HUDEP-2 (cell line): ENCODE measurements around the gene CLCA1.

Source experiments
- DNase-seq, 76 experiments: peaks; one replicate each; lab custom pipeline; 2025; ENCODE audit not compliant: unreplicated experiment in 76 of 76; lab: John Stamatoyannopoulos, UW

Gene CLCA1

GRCh38 chr1:86468501-86468977 lies at the start of gene CLCA1:
Gene CLCA1 (plus strand): TSS chr1:86468927. CDS start chr1:86468972, 45 bp downstream.
- DNase-seq, result no peak

DNA sequence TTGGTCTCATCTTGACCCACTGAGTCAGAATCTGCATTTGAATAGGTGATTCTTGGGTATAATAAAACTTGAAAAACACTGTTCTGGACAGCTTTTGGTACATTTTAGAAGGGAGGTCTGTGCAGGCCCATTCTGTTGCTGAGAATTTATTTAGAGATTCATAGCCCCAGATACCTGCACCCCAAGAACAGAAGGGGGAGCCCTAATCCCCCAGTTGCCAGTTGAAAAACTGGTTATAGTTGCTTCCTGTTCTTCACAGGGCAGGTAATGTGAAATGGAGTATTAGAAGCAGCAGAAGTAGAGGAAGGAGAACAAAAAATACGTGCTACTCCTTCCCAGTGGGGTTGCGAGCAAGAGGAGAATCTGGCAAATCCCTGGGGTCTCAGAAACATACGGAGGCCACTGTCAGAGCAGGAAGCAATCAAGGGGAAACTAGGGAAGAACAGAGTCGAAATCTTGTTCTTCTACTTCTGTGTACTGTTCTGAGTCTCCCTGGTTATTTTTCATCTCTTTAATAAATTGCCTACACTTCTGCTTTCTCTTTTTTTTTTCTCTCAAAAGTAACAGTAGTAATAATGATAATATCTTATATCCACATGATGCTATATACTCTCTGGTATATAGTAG lies 49.3 kb upstream of the CLCA1 start:
- DNase-seq, result peak in 30 of 76 experiments; percentile 4 to 65 (median 20)

GRCh38 chr1:86421601-86422280 lies 47.0 kb upstream of the CLCA1 start:
- peak in 2 of 76 experiments; percentile 6 to 31 for DNase-seq

GRCh38 chr1:86423473-86423872 lies 45.3 kb upstream of the CLCA1 start:
- DNase-seq, result no peak

- no peak for DNase-seq
These were observed 44.9 kb upstream of the CLCA1 start, which contains the start of gene CLCA2 for GRCh38 chr1:86423873-86424272. Gene CLCA2 (plus strand): TSS chr1:86424171. CDS start chr1:86424248, 77 bp downstream.

DNA sequence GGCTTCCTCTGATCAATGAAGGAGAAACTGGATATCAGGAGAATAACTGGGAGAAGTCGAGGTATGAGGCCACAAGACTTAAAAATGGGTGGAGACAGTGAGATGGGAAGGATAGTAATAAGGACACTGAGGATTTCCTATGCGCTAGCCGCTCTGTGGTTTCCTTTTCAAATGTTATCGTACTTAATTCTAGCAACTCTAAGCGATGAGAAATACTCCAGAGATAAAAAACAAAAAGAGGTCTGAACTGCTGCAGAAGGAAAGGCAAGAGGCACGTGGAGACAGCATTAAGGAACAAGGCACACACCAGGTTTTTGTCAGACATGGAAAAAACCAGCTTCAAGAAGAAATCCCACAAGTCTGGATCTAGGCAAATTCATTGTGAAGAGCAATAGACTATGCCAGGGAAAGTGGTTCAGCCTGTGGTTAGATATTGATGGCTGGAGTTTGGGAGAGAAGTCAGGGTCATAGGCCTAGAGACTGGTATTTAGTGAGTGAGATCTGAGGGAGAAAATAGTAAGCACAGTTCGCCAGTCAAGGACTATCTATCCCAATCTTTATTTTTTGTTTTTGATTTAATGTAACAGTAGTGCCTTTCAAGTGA lies 39.5 kb upstream of the CLCA1 start:
- no peak for DNase-seq

DNA sequence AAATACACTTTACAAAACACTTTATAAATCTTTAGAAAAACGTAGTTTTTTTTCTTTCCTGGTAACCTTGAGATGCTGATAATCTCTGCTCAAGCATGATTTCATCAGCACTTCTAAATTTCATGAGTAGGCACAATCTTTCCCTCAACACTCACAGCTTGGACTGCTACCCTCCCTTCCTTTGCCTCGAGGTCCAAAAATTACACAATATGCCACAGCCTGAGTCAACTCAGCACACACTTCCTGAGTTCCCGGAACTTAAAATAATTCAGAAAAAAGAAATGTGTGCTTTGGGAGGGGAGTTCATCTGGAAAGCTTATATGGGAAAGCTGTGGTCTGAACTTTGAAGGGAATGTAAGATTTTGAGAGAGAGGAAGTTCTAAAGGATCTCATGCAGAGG lies 38.9 kb upstream of the CLCA1 start:
- no peak for DNase-seq

- DNase-seq, result no peak
These were observed 38.4 kb upstream of the CLCA1 start for GRCh38 chr1:86430376-86430775.

DNA sequence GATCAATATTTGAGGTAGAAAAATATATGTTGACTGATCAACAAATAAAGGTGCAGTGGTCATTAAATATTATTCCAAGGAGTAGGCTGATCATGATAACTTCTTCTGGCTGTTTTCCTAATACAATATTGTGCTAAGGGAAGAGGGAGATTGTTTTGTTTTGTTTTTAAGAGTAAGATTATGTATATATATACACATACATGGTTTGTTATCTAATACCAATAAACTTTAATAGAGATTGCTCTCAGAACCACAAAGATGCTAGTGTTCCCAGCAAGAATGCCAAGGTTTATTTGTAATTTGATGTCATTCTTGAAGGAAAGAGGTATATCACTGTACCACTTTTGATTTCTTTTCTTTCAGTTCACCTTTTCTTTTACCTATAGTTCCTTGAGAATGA lies 34.7 kb upstream of the CLCA1 start:
- no peak for DNase-seq

GRCh38 chr1:86435327-86435726 lies 33.4 kb upstream of the CLCA1 start:
- peak in 3 of 76 experiments; percentile 14 to 31 (median 24) for DNase-seq

- DNase-seq, result no peak
These were observed 32.7 kb upstream of the CLCA1 start for GRCh38 chr1:86436041-86436440.

GRCh38 chr1:86441581-86441980 lies 27.1 kb upstream of the CLCA1 start:
- no peak for DNase-seq

GRCh38 chr1:86441997-86442396 lies 26.7 kb upstream of the CLCA1 start:
- no peak for DNase-seq

- DNase-seq, result no peak
These were observed 22.8 kb upstream of the CLCA1 start for GRCh38 chr1:86445919-86446318.

- no peak for DNase-seq
These were observed 21.4 kb upstream of the CLCA1 start for GRCh38 chr1:86447198-86447790.

GRCh38 chr1:86448670-86449069 lies 20.1 kb upstream of the CLCA1 start:
- peak in 46 of 76 experiments; percentile 2 to 90 (median 62) for DNase-seq

DNA sequence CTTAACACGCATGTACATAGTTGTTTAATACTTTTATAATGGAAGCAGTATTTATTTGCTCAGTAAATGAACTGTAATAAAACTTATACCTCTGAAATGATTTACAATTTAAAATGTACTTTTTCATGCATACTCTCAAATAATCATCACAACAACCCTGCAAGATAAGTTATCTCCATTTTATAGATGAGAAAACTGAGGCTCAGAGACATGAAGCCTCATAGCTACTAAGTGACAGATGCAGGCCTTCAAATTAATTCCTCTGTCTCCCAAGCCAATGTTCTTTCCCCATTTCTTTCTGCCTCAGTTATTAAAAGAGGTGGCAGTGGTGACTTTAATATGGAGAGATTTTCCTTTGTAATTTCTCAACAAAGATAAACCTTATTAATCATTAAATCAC lies 19.6 kb upstream of the CLCA1 start:
- DNase-seq, result no peak

DNA sequence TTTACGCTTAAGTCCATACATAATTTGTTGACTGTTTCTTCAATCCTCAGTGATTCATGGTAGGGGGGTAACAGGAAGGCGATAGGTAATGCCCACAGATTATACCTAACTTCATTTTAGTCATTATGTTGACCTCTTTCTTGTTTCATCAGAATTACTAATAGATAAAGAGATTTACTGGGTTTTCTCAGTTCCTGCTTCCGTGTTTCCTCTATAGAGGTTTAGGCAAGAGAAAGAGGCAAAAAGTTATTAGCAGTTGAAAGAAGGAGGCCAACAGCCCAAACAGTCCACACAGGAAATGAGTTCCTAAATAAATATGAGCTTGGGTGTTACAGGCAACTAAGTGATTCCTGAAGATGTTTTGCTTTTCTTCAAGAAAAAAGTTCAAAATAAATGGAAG lies 17.9 kb upstream of the CLCA1 start:
- DNase-seq, result no peak

GRCh38 chr1:86453664-86454063 lies 15.1 kb upstream of the CLCA1 start:
- DNase-seq, result no peak

GRCh38 chr1:86455073-86455472 lies 13.7 kb upstream of the CLCA1 start:
- DNase-seq, result peak in 7 of 76 experiments; percentile 1 to 65 (median 49)

GRCh38 chr1:86460998-86461397 lies 7.7 kb upstream of the CLCA1 start:
- peak in 27 of 76 experiments; percentile 4 to 61 (median 16) for DNase-seq
